KMS-11 (cell line): ENCODE results near the gene CACNA1A.

Experiments used
- H2AFZ ChIP-seq: fragments of 200-600 bp; sonication (generic); 2 replicates; pipeline ENCODE4 v1.6.1; 2016; ENCODE audit warnings: antibody characterized with exemption, mixed run types, low read depth
- H3K27ac ChIP-seq: fragments of 200-600 bp; sonication (generic); 2 replicates; pipeline ENCODE4 v1.6.1; 2016; ENCODE audit warnings: mild to moderate bottlenecking, mixed run types
- H3K27me3 ChIP-seq: fragments of 200-600 bp; sonication (generic); 2 replicates; pipeline ENCODE4 v1.6.1; 2017; ENCODE audit warnings: mild to moderate bottlenecking, low read depth, mixed run types, moderate library complexity; ENCODE audit not compliant: insufficient read depth
- H3K36me3 ChIP-seq: fragments of 200-600 bp; sonication (generic); 2 replicates; pipeline ENCODE4 v1.6.1; 2017; ENCODE audit warnings: mild to moderate bottlenecking, mixed run types; ENCODE audit not compliant: insufficient read depth
- H3K4me1 ChIP-seq: fragments of 200-600 bp; sonication (generic); 2 replicates; pipeline ENCODE4 v1.6.1; 2016; ENCODE audit warnings: mild to moderate bottlenecking, low read depth, mixed run types; ENCODE audit not compliant: poor library complexity, severe bottlenecking
- H3K4me2 ChIP-seq: fragments of 200-600 bp; sonication (generic); 2 replicates; pipeline ENCODE4 v1.7.0; 2016; ENCODE audit warnings: mild to moderate bottlenecking, mixed run types
- H3K4me3 ChIP-seq: fragments of 200-600 bp; sonication (generic); IDR thresholded peaks from 2 replicates; pipeline ENCODE4 v1.6.1; 2017; ENCODE audit warnings: low read depth, low read length, mixed read lengths; ENCODE audit not compliant: insufficient read depth
- H3K79me2 ChIP-seq: fragments of 200-600 bp; sonication (generic); 2 replicates; pipeline ENCODE4 v1.6.1; 2016; ENCODE audit warnings: low read depth, mixed run types; ENCODE audit not compliant: insufficient read depth
- H3K9ac ChIP-seq: fragments of 200-600 bp; sonication (generic); 2 replicates; pipeline ENCODE4 v1.6.1; 2016; ENCODE audit warnings: mild to moderate bottlenecking, mixed run types
- H4K20me1 ChIP-seq: fragments of 200-600 bp; sonication (generic); 2 replicates; pipeline ENCODE4 v1.6.1; 2016; ENCODE audit warnings: mild to moderate bottlenecking, mixed run types; ENCODE audit not compliant: insufficient read depth
- TF ChIP-seq, protein P1 (sequence below): fragments of 200-600 bp; sonication (generic); conservative IDR thresholded peaks from 2 replicates; pipeline ENCODE4 v1.6.1; 2017; ENCODE audit warnings: low read depth, mild to moderate bottlenecking, antibody characterized with exemption, low read length, moderate library complexity, mixed read lengths

CACNA1A gene

DNA sequence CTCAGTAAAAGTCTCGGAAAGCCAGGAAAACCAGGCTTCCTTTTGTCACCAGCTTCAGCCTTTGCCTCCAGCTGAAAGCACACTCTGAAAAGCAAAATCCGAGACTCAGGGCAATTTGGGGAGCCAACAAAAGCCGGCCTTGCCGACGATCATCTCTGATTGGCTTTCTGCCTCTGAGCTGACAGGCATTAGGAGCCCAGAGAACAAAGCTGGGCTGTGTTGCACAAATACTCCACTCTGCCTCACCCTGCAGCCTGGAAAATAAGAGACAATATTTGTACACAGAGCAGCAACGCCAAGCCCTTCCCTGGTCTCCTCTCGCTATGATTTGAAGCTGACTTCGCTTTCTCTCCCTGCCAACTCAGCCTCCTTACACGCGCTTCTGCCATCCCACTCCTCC lies 46.9 kb downstream of the CACNA1A start:
- Histone ChIP-seq H3K4me3 (no peak overlapping the region), H3K27me3 (peaks cover 13% of the 10 kb centered on the region; the same call in 1 of the 2 replicates), H3K9ac (no peak overlapping the region), H3K27ac (no peak overlapping the region), H3K79me2 (no peaks in the 10 kb centered on the region), H3K4me1 (no peaks in the 10 kb centered on the region), H3K4me2 (no peak overlapping the region), H2AFZ (no peak overlapping the region), H3K36me3 (no peaks in the 10 kb centered on the region), H4K20me1 (no peaks in the 10 kb centered on the region)
- TF ChIP-seq, protein P1, sequence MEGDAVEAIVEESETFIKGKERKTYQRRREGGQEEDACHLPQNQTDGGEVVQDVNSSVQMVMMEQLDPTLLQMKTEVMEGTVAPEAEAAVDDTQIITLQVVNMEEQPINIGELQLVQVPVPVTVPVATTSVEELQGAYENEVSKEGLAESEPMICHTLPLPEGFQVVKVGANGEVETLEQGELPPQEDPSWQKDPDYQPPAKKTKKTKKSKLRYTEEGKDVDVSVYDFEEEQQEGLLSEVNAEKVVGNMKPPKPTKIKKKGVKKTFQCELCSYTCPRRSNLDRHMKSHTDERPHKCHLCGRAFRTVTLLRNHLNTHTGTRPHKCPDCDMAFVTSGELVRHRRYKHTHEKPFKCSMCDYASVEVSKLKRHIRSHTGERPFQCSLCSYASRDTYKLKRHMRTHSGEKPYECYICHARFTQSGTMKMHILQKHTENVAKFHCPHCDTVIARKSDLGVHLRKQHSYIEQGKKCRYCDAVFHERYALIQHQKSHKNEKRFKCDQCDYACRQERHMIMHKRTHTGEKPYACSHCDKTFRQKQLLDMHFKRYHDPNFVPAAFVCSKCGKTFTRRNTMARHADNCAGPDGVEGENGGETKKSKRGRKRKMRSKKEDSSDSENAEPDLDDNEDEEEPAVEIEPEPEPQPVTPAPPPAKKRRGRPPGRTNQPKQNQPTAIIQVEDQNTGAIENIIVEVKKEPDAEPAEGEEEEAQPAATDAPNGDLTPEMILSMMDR: no peak

DNA sequence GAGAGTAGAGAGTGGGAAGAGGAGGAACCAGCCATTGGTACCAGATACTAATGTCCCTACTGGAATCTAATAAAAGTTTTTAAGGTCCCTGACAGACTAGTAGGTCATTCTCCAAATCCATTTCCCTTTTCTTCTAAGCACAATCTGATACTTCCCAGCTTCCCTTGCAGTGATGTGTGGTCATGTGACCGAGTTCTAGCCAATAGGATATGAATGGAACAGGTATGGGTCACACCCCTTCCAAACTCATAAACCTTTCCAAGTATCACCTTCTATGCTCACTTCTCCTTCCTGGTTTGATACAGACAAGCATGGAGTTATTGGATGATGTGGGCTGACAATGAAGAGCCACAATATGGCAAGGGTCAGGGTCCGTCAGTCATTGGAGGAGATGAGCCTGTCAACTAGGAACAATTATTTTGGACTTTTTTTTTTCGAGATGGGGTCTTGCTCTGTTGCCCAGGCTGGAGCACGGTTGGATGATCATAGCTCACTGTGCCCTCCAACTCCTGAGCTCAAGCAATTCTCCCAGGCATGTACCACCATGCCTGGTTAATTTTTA lies 54.8 kb downstream of the CACNA1A start:
- Histone ChIP-seq H3K4me1 (no peaks in the 10 kb centered on the region), H3K9ac (no peak overlapping the region), H3K4me3 (no peak overlapping the region), H4K20me1 (no peaks in the 10 kb centered on the region), H3K4me2 (no peak overlapping the region), H3K79me2 (no peaks in the 10 kb centered on the region), H3K27ac (no peak overlapping the region), H3K36me3 (no peaks in the 10 kb centered on the region), H2AFZ (no peak overlapping the region), H3K27me3 (peaks cover 3% of the 10 kb centered on the region; the same call in 1 of the 2 replicates)
- TF ChIP-seq, protein P1: no peak

DNA sequence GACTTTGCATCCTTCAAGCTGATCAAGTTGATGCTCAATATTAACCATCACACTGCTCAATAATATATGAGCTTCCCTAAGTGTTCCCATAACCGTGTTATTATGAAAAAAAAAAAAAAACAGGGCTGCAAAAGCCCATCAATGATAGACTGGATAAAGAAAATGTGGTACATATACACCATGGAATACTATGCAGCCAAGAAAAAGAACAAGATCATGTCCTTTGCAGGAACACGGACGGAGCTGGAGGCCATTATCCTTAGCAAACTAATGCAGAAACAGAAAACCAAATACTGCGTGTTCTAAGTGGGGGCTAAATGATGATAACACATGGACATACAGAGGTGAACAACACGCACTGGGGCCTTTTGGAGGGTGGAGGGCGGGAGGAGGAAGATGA lies 58.3 kb downstream of the CACNA1A start:
- H3K4me3 ChIP-seq: no peak overlapping the region
- TF ChIP-seq, protein P1: no peak

DNA sequence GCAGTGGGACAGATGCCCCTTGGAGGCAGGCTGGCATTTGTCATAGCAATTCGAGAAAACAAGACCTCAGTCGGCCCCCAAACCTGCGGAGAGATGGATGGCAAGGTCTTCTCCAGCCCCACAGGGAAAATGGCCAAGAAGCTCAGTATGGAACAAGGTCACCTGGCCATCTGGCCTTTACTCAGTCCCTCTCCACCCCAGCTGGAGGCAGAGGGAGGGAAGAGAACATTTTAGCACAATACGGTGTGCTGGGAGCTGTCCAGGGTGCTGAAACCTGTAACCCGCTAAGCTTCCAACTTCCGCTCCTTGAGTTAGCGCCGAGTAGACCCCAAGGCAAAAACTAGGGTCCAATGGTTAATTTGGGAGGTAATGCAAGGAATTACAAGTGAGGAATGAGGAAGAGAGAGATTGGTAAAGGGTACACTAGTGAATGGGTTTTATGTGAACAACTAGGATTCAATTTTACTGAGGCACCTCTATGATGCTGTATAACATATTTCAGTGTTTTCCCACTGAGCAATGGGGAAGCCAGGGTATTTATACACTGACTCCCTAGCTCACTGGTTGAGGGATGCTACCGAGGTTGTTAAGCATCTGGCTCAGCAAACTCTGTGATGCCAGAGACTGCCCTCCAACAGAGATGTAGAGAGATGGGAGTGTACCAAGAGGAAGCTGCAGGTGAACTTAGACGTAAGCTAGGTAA lies 64.3 kb downstream of the CACNA1A start:
- Histone ChIP-seq H4K20me1 (no peaks in the 10 kb centered on the region), H3K9ac (no peak overlapping the region), H3K27ac (no peak overlapping the region), H3K27me3 (peaks cover 12% of the 10 kb centered on the region; the same call in 1 of the 2 replicates), H3K4me1 (no peaks in the 10 kb centered on the region), H3K4me2 (no peak overlapping the region), H2AFZ (no peak overlapping the region), H3K79me2 (no peaks in the 10 kb centered on the region), H3K4me3 (no peak overlapping the region), H3K36me3 (no peaks in the 10 kb centered on the region)
- TF ChIP-seq, protein P1: no peak

More for the DNA sequence above, 58.3 kb downstream of the CACNA1A start:
- Histone ChIP-seq H3K4me1 (no peaks in the 10 kb centered on the region), H3K27ac (no peak overlapping the region), H4K20me1 (no peaks in the 10 kb centered on the region), H3K27me3 (peaks cover 6% of the 10 kb centered on the region; the same call in 1 of the 2 replicates), H3K4me2 (no peak overlapping the region), H3K36me3 (no peaks in the 10 kb centered on the region), H3K79me2 (no peaks in the 10 kb centered on the region), H3K9ac (no peak overlapping the region), H2AFZ (no peak overlapping the region)
